Neural cell (in vitro differentiated cells): ENCODE data around the gene EEF1AKMT3. TPM values are rescaled to one million over a fixed set of nuclear protein-coding genes. Genes with fewer than 3 reads are reported as not detected.
A peak's percentile ranks its signal among the peaks of the same experiment; 100 is the strongest.

Source experiments
- H2AFZ ChIP-seq: fragments of 200-600, 300-800 bp; sonication (generic), shearing (Covaris generic); 2 replicates; pipeline ENCODE4 v1.6.0; 2014; ENCODE audit warnings: low read depth, mild to moderate bottlenecking, antibody characterized with exemption, low read length, moderate library complexity
- H3F3A ChIP-seq: fragments of 200-600 bp; shearing (Covaris generic); 2 replicates; pipeline ENCODE4 v1.6.1; 2016; ENCODE audit warnings: mild to moderate bottlenecking, moderate library complexity, mixed read lengths, antibody characterized with exemption, low read length; ENCODE audit not compliant: insufficient read depth, poor library complexity, severe bottlenecking
- H3K27ac ChIP-seq: fragments of 200-600, 300-800 bp; sonication (generic), shearing (Covaris generic); 2 replicates; pipeline ENCODE4 v1.5.1; 2014; ENCODE audit warnings: mild to moderate bottlenecking, low read length, moderate library complexity
- H3K27me3 ChIP-seq: fragments of 300-800, 200-600 bp; sonication (generic), shearing (Covaris generic); 2 replicates; pipeline ENCODE4 v1.6.0; 2014; ENCODE audit warnings: mild to moderate bottlenecking, low read depth, low read length, moderate library complexity; ENCODE audit not compliant: insufficient read depth
- H3K36me3 ChIP-seq: fragments of 300-800, 200-600 bp; sonication (generic), shearing (Covaris generic); 2 replicates; pipeline ENCODE4 v1.5.1; 2014; ENCODE audit warnings: mild to moderate bottlenecking, antibody characterized with exemption, low read length, moderate library complexity; ENCODE audit not compliant: insufficient read depth
- H3K4me2 ChIP-seq: fragments of 300-800, 200-600 bp; sonication (generic), shearing (Covaris generic); 2 replicates; pipeline ENCODE4 v1.6.0; 2014; ENCODE audit warnings: mild to moderate bottlenecking, low read length
- H3K4me3 ChIP-seq: fragments of 300-800, 200-600 bp; sonication (generic), shearing (Covaris generic); 2 replicates; pipeline ENCODE4 v1.5.1; 2014; ENCODE audit warnings: mild to moderate bottlenecking, low read length, moderate library complexity
- H3K79me2 ChIP-seq: fragments of 200-600 bp; shearing (Covaris generic); replicated peaks from 2 replicates; pipeline ENCODE4 v1.6.0; 2014; ENCODE audit warnings: mild to moderate bottlenecking, low read length, moderate library complexity; ENCODE audit not compliant: insufficient read depth
- H3K9ac ChIP-seq: fragments of 300-800, 200-600 bp; sonication (generic), shearing (Covaris generic); 2 replicates; pipeline ENCODE4 v1.6.1; 2016; ENCODE audit warnings: mild to moderate bottlenecking, low read length, mixed read lengths
- H3K9me2 ChIP-seq: fragments of 200-600 bp; shearing (Covaris generic); 2 replicates; pipeline ENCODE4 v1.6.1; 2016; ENCODE audit warnings: mild to moderate bottlenecking, low read length, mixed read lengths; ENCODE audit not compliant: insufficient read depth
- H3K9me3 ChIP-seq: fragments of 200-600, 300-800 bp; sonication (generic), shearing (Covaris generic); 2 replicates; pipeline ENCODE4 v1.6.1; 2016; ENCODE audit warnings: mild to moderate bottlenecking, mixed run types, low read length, moderate library complexity, mixed read lengths
- H4K20me1 ChIP-seq: fragments of 200-600 bp; shearing (Covaris generic); 2 replicates; pipeline ENCODE4 v1.6.1; 2016; ENCODE audit warnings: mild to moderate bottlenecking, mixed run types; ENCODE audit not compliant: insufficient read depth
- CTCF ChIP-seq: fragments of 450-650 bp; IDR thresholded peaks from 2 replicates; pipeline ENCODE4 v1.5.1; 2014; ENCODE audit warnings: antibody characterized with exemption, mild to moderate bottlenecking, moderate library complexity; ENCODE audit not compliant: poor library complexity, severe bottlenecking
- EZH2 ChIP-seq: fragments of 200-600, 300-800 bp; shearing (Covaris generic), sonication (generic); IDR thresholded peaks from 2 replicates; pipeline ENCODE4 v1.6.1; 2014; ENCODE audit warnings: antibody characterized with exemption, low read length, borderline replicate concordance, mild to moderate bottlenecking; ENCODE audit not compliant: insufficient read depth, poor library complexity, severe bottlenecking
- POLR2AphosphoS5 ChIP-seq: IDR thresholded peaks from 2 replicates; pipeline ENCODE4 v1.6.1; 2012
- RAD21 ChIP-seq: fragments of 450-650 bp; conservative IDR thresholded peaks from 2 replicates; pipeline ENCODE4 v1.6.1; 2014; ENCODE audit warnings: antibody characterized with exemption, mild to moderate bottlenecking, moderate library complexity
- REST ChIP-seq: IDR thresholded peaks from 2 replicates; pipeline ENCODE4 v1.6.1; 2012; ENCODE audit warnings: borderline replicate concordance
- SMC3 ChIP-seq: fragments of 450-650 bp; conservative IDR thresholded peaks from 2 replicates; pipeline ENCODE4 v1.6.1; 2014; ENCODE audit warnings: antibody characterized with exemption, mild to moderate bottlenecking, moderate library complexity; ENCODE audit not compliant: poor library complexity
- TAF1 ChIP-seq: IDR thresholded peaks from 2 replicates; pipeline ENCODE4 v1.6.1; 2012; ENCODE audit warnings: low read depth
- polyA plus RNA-seq: library from polyadenylated mRNA; depleted of rRNA; stranded (reverse); fragments of >200 nt; gene quantifications from 2 replicates; pipeline ENCODE4 v1.2.3, GENCODE V29; 2014

The EEF1AKMT3 gene
- polyA plus RNA-seq, 1 donor from 2014 or later = 1.6 TPM

GRCh38 chr12:57726151-57726883, 46.1 kb upstream of the EEF1AKMT3 start:
- no peaks in the 10 kb centered on the region for H3K9me2 ChIP-seq
- TF ChIP-seq RAD21 (peak; percentile 21), EZH2 (no peak), CTCF (peak; percentile 66)
- no peak overlapping the region for H3K9ac ChIP-seq
- no peak overlapping the region for H2AFZ ChIP-seq
- no peaks in the 10 kb centered on the region for H4K20me1 ChIP-seq
- H3K4me2 ChIP-seq = no peak overlapping the region
- H3K36me3 ChIP-seq = peaks cover 4% of the 10 kb centered on the region
- H3F3A ChIP-seq = no peaks in the 10 kb centered on the region
- peaks cover 51% of the 10 kb centered on the region for H3K27me3 ChIP-seq
- H3K4me3 ChIP-seq = peak overlapping the region; percentile 24
- no peaks in the 10 kb centered on the region for H3K79me2 ChIP-seq
- no peaks in the 10 kb centered on the region for H3K9me3 ChIP-seq
- H3K27ac ChIP-seq = no peak overlapping the region

GRCh38 chr12:57726884-57727757, 45.3 kb upstream of the EEF1AKMT3 start:
- no peak overlapping the region for H3K4me2 ChIP-seq
- no peak overlapping the region for H3K27ac ChIP-seq
- H3K9ac ChIP-seq = no peak overlapping the region
- H3K9me2 ChIP-seq = no peaks in the 10 kb centered on the region
- peak; percentile 36 for TF ChIP-seq CTCF
- peak; percentile 3 for TF ChIP-seq POLR2AphosphoS5
- no peak for TF ChIP-seq TAF1
- no peak overlapping the region for H2AFZ ChIP-seq
- H3K36me3 ChIP-seq = peaks cover 4% of the 10 kb centered on the region
- no peaks in the 10 kb centered on the region for H4K20me1 ChIP-seq
- H3K79me2 ChIP-seq = no peaks in the 10 kb centered on the region
- H3K4me3 ChIP-seq = peak overlapping the region; percentile 24
- no peaks in the 10 kb centered on the region for H3F3A ChIP-seq
- H3K9me3 ChIP-seq = no peaks in the 10 kb centered on the region
- peaks cover 55% of the 10 kb centered on the region for H3K27me3 ChIP-seq

GRCh38 chr12:57727758-57728395, 44.5 kb upstream of the EEF1AKMT3 start:
- Histone ChIP-seq H3K9me2 (no peaks in the 10 kb centered on the region), H4K20me1 (no peaks in the 10 kb centered on the region), H3K9ac (no peak overlapping the region), H3K9me3 (no peaks in the 10 kb centered on the region), H3K4me2 (no peak overlapping the region), H3K36me3 (peaks cover 4% of the 10 kb centered on the region), H3F3A (no peaks in the 10 kb centered on the region), H3K27ac (no peak overlapping the region), H3K27me3 (peaks cover 55% of the 10 kb centered on the region), H3K4me3 (no peak overlapping the region), H2AFZ (no peak overlapping the region), H3K79me2 (no peaks in the 10 kb centered on the region)
- TF ChIP-seq REST (no peak), RAD21 (no peak), POLR2AphosphoS5 (no peak), SMC3 (no peak)
